Mammary epithelial cell (primary cell): Measurements from ENCODE around the gene CSNK1G2.

ENCODE experiments used
- CTCF ChIP-seq, 2 donors: IDR thresholded peaks in 1 of 2; conservative IDR thresholded peaks in 1 of 2; 2 replicates each; pipeline ENCODE4 v1.5.1; 2011 to 2012; ENCODE audit warnings: inconsistent platforms in 2 of 2, low read length in 2 of 2, mild to moderate bottlenecking in 2 of 2, control low read depth in 1 of 2, low read depth in 1 of 2; ENCODE audit not compliant: insufficient read depth in 1 of 2; ENCODE audit errors: extremely low read depth in 1 of 2
- EZH2 ChIP-seq: IDR thresholded peaks from 2 replicates; pipeline ENCODE4 v1.6.1; 2012; ENCODE audit warnings: low read length, inconsistent platforms, borderline replicate concordance

GRCh38 chr19:2026770-2027169 is 85.8 kb downstream of the CSNK1G2 start:
- TF ChIP-seq CTCF (conservative IDR thresholded peaks at IDR 0.05 in 1 of 2, IDR thresholded peaks at IDR 0.05 in 1 of 2; ENCODE audit: extremely low read depth in 1 of 2, insufficient read depth in 1 of 2, low read depth in 1 of 2, low read length in 2 of 2) (no peak), EZH2 (no peak)
